ENCODE results near the gene GNG8. TPM values are rescaled to one million over a fixed set of nuclear protein-coding genes. Genes with fewer than 3 reads are reported as not detected.

Gene GNG8
- total and polyA plus RNA-seq, 9 of the 15 experiments (the other 6 are each of a cell fraction or from before 2014, with no cell fraction given), result 1.3 TPM; not detected in 8

DNA sequence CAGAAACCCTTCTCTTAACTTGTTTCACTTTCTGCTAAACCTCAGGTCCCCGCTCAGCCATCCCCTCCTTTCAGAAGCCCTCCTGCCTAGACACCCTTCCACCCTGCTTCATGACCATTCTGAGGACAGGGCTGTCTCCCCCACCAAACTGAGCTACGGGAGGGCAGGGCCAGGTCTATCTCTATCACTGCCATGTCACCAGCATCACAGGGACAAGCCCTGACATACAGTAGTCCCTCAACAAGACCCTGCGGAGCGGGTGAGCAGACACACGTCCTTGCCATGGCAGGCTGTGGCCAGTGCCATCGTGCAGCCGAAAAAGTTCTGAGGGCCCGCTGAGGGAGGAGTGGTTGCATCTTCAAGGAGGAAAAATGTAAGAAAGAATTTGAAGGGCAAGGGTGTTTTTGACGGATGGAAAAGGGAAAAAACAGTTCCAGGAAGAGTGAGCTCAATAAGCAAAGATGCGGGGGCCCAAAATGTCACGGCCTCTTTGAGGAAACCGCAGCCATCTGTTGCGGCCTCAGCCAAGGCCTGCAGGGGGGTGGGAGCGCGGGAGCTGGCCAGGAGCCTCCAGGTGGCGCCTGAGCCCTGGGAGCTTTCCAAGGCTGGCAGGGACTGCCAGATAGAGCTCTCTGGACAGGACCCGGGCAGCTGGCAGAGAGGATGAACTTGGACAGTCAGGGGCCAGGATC, 19.2 kb downstream of the GNG8 start (continued):
- TF ChIP-seq TEAD4 (IDR thresholded peaks at IDR 0.05; ENCODE audit: low read length), result peak; percentile 65; the same call in 1 of the 2 replicates
- TF ChIP-seq TEAD4 (CRISPR knock-in tag; IDR thresholded peaks at IDR 0.05; ENCODE audit: borderline replicate concordance), result no peak
- TF ChIP-seq, protein P1, sequence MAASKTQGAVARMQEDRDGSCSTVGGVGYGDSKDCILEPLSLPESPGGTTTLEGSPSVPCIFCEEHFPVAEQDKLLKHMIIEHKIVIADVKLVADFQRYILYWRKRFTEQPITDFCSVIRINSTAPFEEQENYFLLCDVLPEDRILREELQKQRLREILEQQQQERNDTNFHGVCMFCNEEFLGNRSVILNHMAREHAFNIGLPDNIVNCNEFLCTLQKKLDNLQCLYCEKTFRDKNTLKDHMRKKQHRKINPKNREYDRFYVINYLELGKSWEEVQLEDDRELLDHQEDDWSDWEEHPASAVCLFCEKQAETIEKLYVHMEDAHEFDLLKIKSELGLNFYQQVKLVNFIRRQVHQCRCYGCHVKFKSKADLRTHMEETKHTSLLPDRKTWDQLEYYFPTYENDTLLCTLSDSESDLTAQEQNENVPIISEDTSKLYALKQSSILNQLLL (CRISPR knock-in tag; IDR thresholded peaks at IDR 0.05; ENCODE audit: borderline replicate concordance), result no peak
- no peak for TF ChIP-seq ZNF174 (CRISPR knock-in tag; IDR thresholded peaks at IDR 0.05)
- TF ChIP-seq NFIC (IDR thresholded peaks at IDR 0.05), result peak; percentile 53
- no peak for TF ChIP-seq GATAD2A (IDR thresholded peaks at IDR 0.05)
- no peak for TF ChIP-seq ZNF263 (CRISPR knock-in tag; IDR thresholded peaks at IDR 0.05; ENCODE audit: borderline replicate concordance)
- no peak for TF ChIP-seq ZNF766 (CRISPR knock-in tag; conservative IDR thresholded peaks at IDR 0.05)
- 0 out of 2 replicates have a peak, but pooled peaks have one; percentile 41 for TF ChIP-seq KLF16 (IDR thresholded peaks at IDR 0.05)
- peak; percentile 24; the same call in 1 of the 2 replicates for TF ChIP-seq CTBP1 (IDR thresholded peaks at IDR 0.05; ENCODE audit: borderline replicate concordance)
- TF ChIP-seq HNRNPL (IDR thresholded peaks at IDR 0.05; ENCODE audit: low read depth, low read length), result no peak
- peak; percentile 9; the same call in 1 of the 2 replicates for TF ChIP-seq EP300 (IDR thresholded peaks at IDR 0.05; ENCODE audit: low read length)
- TF ChIP-seq, protein P2, sequence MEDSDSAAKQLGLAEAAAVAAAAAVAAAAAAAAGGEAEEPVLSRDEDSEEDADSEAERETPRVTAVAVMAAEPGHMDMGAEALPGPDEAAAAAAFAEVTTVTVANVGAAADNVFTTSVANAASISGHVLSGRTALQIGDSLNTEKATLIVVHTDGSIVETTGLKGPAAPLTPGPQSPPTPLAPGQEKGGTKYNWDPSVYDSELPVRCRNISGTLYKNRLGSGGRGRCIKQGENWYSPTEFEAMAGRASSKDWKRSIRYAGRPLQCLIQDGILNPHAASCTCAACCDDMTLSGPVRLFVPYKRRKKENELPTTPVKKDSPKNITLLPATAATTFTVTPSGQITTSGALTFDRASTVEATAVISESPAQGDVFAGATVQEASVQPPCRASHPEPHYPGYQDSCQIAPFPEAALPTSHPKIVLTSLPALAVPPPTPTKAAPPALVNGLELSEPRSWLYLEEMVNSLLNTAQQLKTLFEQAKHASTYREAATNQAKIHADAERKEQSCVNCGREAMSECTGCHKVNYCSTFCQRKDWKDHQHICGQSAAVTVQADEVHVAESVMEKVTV (CRISPR knock-in tag; IDR thresholded peaks at IDR 0.05), result peak; percentile 36; the same call in 1 of the 2 replicates
- 0 out of 2 replicates have a peak, but pooled peaks have one; percentile 72 for TF ChIP-seq MYNN (IDR thresholded peaks at IDR 0.05)
- TF ChIP-seq MYNN (CRISPR knock-in tag; IDR thresholded peaks at IDR 0.05), result no peak
- TF ChIP-seq, protein P3, sequence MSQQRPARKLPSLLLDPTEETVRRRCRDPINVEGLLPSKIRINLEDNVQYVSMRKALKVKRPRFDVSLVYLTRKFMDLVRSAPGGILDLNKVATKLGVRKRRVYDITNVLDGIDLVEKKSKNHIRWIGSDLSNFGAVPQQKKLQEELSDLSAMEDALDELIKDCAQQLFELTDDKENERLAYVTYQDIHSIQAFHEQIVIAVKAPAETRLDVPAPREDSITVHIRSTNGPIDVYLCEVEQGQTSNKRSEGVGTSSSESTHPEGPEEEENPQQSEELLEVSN (IDR thresholded peaks at IDR 0.05; ENCODE audit: borderline replicate concordance in 1 of 2, extremely low read depth in 1 of 2, insufficient read depth in 1 of 2, insufficient read length in 1 of 2, low read depth in 1 of 2, low read length in 1 of 2, poor library complexity in 1 of 2, severe bottlenecking in 1 of 2), result peak in 1 of 2 experiments; percentile 44
- peak in 1 of 2 experiments; percentile 82; a peak in 2 of 4 replicates for TF ChIP-seq MAZ (CRISPR knock-in tag; conservative IDR thresholded peaks at IDR 0.05 in 1 of 2, IDR thresholded peaks at IDR 0.05 in 1 of 2)
- TF ChIP-seq HOXB6 (CRISPR knock-in tag; IDR thresholded peaks at IDR 0.05; ENCODE audit: borderline replicate concordance), result no peak
- TF ChIP-seq, protein P4, sequence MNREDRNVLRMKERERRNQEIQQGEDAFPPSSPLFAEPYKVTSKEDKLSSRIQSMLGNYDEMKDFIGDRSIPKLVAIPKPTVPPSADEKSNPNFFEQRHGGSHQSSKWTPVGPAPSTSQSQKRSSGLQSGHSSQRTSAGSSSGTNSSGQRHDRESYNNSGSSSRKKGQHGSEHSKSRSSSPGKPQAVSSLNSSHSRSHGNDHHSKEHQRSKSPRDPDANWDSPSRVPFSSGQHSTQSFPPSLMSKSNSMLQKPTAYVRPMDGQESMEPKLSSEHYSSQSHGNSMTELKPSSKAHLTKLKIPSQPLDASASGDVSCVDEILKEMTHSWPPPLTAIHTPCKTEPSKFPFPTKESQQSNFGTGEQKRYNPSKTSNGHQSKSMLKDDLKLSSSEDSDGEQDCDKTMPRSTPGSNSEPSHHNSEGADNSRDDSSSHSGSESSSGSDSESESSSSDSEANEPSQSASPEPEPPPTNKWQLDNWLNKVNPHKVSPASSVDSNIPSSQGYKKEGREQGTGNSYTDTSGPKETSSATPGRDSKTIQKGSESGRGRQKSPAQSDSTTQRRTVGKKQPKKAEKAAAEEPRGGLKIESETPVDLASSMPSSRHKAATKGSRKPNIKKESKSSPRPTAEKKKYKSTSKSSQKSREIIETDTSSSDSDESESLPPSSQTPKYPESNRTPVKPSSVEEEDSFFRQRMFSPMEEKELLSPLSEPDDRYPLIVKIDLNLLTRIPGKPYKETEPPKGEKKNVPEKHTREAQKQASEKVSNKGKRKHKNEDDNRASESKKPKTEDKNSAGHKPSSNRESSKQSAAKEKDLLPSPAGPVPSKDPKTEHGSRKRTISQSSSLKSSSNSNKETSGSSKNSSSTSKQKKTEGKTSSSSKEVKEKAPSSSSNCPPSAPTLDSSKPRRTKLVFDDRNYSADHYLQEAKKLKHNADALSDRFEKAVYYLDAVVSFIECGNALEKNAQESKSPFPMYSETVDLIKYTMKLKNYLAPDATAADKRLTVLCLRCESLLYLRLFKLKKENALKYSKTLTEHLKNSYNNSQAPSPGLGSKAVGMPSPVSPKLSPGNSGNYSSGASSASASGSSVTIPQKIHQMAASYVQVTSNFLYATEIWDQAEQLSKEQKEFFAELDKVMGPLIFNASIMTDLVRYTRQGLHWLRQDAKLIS (CRISPR knock-in tag; IDR thresholded peaks at IDR 0.05), result no peak
- peak; percentile 67 to 83 for TF ChIP-seq RAD21 (CRISPR knock-in tag; conservative IDR thresholded peaks at IDR 0.05 in 1 of 2, IDR thresholded peaks at IDR 0.05 in 1 of 2)

All from K562 (cell line).